Activated gamma-delta T cell treated with Interleukin-2 at 50 U/mL for 16 hours (primary cell): ENCODE results near the gene ABTB2.
"Not testable (repeated sequence)": the region's sequence is repeated elsewhere in the genome, so short reads cannot be mapped to it uniquely, and the experiment has no call there.

Experiments
- DNase-seq: peaks from one replicate; pipeline ENCODE4 v3.0.0-alpha.2; 2020

Gene ABTB2

DNA sequence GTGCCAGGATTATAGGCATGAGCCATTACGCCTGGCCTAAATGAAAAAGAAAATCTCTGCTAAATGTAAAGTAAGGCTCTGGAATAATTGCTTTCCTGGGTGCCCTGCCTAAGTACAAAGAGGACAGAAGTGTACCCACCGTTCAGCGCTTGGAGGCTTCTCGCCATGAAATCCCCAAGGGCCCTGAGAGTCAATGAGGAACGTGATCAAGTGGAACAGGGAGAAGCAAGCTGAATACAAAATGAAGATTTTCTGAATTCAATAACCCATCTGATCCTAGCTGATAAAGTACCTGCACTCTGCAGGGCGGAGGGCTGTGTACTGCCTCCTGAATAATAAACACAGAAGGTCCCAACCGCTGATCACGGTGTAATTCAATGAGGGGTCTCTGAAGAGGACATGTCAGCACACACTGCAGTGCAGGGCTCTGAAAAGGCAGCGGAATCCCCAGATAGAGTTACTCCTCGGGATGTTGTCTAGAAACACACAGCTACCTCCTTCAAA, 97.7 kb downstream of the ABTB2 start:
- no peak for DNase-seq

- DNase-seq = no peak
Observed at GRCh38 chr11:34259087-34259486, 98.7 kb downstream of the ABTB2 start.

DNA sequence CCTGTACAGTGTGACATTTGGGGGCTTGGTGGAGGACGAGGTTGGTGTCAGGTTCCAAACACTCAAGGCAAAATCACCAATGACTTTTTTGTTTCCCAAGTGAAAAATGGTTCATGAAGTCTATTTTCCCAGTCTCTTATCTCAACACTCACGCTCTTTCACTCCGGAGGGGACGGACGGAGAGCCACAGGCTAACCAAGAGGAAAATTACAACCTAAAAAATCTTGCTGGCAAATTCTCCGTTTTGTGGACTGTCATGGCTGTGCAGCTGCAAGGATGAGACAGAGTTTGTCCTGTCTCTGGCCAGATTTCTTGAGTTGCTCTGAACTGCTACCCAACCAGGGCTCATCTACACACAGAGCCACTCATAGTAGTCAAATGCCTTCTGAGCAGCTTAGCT, 101.2 kb downstream of the ABTB2 start:
- DNase-seq = no peak

DNA sequence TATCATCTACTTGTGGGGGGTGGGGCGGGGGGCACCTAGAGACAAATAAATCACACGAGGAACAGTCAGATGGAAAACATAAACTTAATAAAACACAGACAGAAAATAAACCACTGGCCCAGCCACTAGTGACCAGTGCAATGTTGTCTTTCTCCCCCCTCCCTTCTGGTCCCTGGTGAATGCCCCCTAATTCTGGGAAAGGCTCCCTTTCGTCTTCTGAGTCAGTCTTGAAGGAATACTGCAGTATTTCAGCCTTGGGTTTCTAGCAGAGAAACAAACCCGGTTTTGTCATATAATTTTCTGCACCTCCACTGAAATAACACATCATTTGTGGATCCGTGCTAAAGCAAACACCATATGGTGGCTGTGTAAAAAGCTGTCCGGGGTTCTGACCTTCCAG, 101.7 kb downstream of the ABTB2 start:
- no peak for DNase-seq

GRCh38 chr11:34255101-34255500, 102.7 kb downstream of the ABTB2 start:
- DNase-seq = no peak

DNA sequence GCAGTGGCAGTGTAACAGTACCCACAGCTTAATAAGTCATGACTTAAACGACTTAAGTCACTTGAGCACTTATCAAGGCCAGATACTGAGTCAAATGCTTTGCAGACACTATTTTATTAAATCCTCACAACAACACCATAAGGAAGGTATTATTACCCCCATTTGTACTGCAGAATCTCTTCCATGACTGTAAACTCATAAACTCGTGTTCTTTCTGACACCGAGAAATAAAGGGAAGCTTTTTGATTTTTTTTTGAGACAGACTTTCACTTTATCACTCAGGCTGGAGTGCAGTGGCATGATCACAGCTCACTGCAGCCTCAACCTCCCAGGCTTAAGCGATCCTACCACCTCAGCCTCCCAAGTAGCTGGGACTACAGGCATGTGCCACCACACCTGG, 103.8 kb downstream of the ABTB2 start:
- no peak for DNase-seq

DNA sequence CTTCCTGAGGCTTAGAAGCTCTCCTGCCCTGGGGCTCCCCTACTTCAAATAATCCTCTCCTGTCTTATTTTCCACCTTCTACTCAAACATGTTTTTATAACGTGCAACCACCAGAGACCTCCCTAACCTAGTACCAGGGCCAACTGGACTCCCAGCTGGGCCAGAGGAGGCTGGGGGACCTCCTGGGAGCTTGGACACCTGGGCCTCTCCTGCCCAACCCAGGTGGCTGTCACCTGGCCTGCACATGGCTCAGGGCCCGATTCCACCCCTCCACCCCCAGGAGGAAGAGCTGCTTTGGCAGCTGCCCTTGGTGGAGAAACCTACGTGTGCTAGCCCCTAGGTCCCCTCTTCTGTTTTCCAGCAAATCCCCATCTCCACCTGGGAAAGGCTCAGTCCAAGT, 105.2 kb downstream of the ABTB2 start:
- no peak for DNase-seq

GRCh38 chr11:34252015-34252414, 105.8 kb downstream of the ABTB2 start:
- no peak for DNase-seq

GRCh38 chr11:34251589-34251980, 106.2 kb downstream of the ABTB2 start:
- no peak for DNase-seq

- peak; percentile 73 for DNase-seq
Observed at GRCh38 chr11:34250732-34251588, 106.8 kb downstream of the ABTB2 start.

DNA sequence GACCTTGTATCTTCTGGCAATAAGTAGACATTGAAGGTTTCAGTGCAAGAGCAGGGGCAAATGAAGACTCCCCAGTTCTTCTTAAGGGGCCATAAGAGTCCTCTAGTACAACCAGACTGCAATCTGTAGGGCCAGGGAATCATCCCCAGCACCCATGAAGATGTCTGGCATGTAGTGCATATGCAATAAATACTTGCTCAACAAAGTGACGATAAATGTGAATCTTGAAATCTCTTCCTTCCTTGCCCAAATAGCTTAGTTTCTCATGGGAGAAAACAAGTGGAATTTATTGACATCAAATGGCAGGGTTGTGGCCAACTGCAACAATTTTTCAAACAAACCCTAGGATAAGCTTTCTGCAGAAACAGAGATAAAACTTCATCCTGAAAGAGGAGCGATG, 107.6 kb downstream of the ABTB2 start:
- no peak for DNase-seq

DNA sequence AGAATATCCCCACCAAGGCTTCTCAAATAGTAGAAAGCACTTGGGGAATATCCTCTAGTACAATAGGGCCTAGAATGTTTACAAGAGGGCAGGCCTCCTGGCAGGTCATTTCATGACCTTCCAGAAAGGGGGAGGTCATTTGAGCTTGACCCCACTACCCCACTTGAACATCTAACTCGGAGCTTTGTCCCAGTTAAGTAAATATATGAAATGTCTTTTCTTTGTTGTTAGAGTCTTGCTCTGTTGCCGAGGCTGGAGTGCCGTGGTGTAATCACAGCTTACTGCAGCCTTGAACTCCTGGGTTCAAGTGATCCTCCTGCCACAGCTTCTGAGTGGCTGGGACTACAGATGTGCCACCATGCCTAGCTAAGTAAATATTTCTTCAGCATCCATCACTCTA, 108.4 kb downstream of the ABTB2 start:
- no peak for DNase-seq

- DNase-seq = not testable (repeated sequence)
Observed at GRCh38 chr11:34246511-34246910, 111.3 kb downstream of the ABTB2 start.

- DNase-seq = no peak
Observed at GRCh38 chr11:34245041-34245440, 112.8 kb downstream of the ABTB2 start.

DNA sequence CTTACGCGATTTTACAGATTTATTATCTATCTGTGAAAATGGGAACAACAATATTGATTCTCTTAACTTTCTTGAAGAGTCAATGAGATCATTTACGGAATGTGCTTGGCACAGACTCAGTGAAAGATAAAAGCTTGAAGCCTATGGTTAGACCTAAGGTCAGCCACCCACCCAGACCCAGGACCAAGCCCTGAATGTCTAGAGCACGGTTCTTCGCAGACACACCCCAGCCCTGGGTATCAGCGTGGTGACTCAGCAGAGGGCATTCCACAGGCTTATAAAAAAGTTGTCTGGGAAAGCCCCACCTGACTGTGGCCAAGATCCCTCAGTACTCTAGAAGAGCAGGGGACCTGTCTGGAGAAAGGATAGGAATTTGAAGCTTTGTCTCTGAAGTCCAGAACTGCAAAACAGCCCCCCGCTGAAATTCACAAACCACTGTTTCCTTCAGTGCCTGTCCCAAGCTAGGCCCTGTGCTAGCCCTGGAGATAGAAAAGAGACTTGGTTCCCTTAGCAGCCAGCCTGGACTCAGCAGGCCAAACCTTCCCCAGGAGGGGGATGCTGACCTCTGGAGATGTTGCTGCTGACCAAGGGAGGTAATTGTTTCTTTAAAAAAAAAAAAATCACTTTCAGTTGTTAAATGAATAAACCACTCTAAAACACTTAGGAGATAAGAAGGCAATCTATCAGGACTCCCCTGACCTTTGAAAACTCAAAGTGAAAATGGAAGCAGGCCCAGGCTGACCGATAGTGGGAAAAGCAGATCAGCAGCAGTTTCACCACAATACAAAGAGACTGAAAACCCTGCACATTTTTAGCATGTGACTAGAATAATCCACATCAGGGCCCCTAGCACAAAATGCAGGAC, 114.0 kb downstream of the ABTB2 start:
- DNase-seq = no peak

DNA sequence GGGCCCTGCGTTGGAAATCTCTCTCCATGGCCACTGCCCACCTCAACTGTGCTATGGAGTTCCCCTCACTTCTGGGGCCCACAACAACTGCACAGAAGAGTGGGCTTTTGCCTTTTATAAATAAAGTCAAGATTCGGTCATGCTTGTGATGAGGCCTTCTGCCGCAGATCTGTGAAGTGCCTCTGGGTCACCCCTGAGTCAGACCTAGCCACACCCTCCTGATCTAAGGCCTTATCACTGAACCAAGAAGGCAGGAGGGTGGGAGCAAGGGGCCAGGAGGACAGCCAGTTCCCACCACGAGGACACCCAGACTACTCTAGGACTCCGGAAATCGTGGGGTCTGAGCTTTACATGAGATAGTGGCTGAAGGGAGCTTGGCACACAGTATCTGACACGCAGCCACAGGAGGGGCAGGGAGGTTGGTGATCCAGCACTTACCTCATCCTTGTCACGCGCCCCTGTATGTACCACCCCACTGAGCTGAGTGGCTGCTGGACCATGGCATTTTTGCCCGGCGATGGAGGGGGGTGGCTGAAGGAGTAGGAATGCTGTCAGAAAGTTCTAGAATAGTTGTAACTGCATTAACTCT, 115.7 kb downstream of the ABTB2 start:
- DNase-seq = no peak

DNA sequence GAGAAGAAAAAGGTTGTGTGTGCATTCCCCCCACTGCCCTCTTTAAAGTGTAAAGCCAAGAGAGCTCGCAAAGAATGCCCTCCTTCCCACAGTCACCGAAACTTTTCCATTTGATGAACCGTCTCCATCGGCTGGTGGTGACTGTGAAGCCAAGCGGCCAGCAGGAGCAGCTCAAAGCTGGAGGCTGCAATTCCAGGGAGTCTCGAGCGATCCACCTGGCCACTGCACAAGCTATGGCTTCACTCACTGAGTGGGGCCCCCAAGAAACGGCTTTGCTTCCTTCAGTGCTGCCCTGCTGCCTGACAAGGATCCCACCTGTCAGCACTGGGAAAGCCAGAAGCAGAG, 117.7 kb downstream of the ABTB2 start:
- no peak for DNase-seq

- no peak for DNase-seq
Observed at GRCh38 chr11:34239465-34240149, 118.2 kb downstream of the ABTB2 start.

DNA sequence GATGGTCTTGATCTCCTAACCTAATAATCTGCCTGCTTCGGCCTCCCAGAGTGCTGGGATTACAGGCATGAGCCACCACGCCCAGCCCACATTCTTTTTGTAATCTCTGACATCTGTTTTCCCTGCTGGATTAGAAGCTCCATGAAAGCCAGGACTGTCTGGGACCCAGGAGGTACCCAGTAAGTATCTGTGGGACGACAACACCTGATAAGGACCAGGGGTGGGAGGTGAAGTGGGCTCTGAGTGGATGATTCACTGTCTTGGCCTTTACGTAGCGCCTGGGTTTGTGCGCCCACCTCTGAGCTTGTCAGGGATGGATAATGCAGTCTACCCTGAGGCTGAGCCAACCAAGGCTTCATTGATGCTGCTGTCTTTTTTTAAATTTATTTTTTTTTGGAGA, 118.8 kb downstream of the ABTB2 start:
- no peak for DNase-seq

- DNase-seq = no peak
Observed at GRCh38 chr11:34238533-34238932, 119.3 kb downstream of the ABTB2 start.

DNA sequence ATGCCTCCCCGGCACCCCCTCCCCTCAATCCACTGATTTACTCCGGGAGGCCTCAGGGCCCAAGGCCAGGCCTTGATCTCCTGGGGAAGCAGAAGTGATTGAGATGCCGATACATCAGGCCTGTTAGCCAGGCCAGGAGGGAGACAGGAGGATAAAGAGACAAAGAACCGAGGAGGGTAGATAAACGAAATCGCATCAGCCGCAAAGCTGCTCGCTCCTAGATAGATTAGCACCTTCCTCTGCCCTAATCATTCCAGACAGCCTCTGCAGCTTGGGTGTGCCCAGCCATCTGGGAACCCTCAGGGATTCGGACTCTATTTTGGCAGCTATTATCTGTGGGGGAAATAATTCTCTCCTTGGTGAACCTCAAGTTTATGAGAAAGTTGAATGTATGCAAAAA, 121.2 kb downstream of the ABTB2 start:
- no peak for DNase-seq

DNA sequence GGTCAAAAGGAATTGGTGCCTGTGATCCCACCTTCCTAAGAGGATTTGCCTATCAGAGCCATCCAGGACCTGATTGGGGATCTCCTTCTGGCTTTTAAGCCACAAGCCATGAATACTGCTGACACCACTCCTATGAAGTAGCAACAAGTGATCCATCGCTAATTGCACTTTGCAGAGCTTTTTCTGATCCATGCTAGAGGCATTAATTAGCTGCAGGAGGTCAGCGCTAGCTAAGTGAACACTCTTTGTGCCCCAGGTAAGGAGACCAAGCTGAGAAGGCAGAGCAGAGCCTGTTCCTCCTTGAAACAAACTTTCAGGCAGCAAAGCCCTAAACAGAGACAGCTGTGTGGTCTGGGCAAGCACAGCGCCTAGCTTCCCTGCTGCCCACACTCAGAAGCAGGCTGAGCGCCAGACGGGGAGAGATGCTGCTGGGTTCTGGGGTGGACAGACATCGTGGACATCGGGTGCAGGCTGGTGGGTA, 122.2 kb downstream of the ABTB2 start:
- DNase-seq = no peak

DNA sequence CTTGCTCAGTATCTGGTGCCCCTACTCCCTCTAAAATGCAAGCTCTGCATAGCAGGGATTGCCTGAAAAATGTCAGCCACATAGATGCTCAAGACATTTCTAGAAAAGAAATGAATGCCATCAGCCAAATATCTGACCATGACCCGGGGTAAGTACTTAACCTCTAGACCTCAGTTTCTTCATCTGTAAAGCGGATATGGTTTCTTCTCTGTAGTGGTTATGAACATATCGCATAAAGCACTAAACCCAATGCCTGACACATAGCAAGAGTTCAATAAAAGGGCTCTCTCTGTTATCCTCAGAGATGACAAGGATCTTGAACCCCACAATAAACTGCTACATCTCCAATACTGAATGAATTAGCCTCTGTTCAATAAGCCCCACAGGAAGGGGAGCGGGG, 122.6 kb downstream of the ABTB2 start:
- DNase-seq = no peak
